GM12872 (cell line): ENCODE measurements around the gene NPC1.

ENCODE experiments used
- CTCF ChIP-seq: IDR thresholded peaks from 3 replicates; pipeline ENCODE4 v1.5.1; 2011; ENCODE audit warnings: low read depth, mild to moderate bottlenecking, low read length, moderate library complexity; ENCODE audit not compliant: insufficient read depth

The NPC1 gene

DNA sequence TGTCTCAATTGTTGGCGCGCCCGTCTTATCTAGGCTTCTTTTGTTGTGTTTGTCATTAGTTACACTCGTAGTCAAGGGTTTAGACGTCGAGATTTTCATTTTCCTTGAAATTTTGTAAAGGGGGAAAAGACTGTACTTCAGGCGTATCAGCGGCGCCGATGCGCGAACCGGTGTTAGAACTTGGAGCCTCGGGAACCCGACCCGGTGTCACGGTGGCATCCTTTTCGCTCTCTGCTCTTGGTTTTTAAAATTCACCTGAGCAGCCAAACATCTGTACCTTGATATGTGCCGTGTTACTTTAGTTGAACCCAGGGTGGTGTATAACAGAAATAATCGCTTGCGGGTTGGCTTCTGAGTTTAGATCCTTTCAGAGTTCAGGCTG, 82.4 kb downstream of the NPC1 start:
- no peak for TF ChIP-seq CTCF

- TF ChIP-seq CTCF: 0 out of 3 replicates have a peak, but pooled peaks have one; percentile 13
These were observed 83.0 kb downstream of the NPC1 start, which contains the start of gene RMC1 for GRCh38 chr18:23503038-23503962. Gene RMC1, plus strand, starts transcription at chr18:23503511. Its CDS starts 108 bp downstream, at chr18:23503619.

GRCh38 chr18:23502516-23503037, 83.7 kb downstream of the NPC1 start:
- no peak for TF ChIP-seq CTCF

DNA sequence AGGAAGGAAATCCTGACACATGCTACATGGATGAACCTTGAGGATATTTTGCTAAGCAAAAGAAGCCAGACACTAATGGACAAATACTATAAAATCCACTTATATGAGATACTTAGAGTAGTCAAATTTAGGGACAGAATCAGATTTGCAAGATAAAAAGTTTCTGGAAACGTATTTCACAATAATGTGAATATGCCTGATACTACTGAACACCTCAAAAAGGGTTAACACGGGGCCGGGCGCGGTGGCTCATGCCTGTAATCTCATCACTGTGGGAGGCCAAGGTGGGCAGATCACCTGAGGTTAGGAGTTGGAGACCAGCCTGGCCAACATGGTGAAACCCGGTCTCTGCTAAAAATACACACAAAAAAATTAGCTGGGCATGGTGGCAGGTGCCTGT, 84.7 kb downstream of the NPC1 start:
- TF ChIP-seq CTCF: no peak

GRCh38 chr18:23499291-23499781, 87.0 kb downstream of the NPC1 start:
- no peak for TF ChIP-seq CTCF

DNA sequence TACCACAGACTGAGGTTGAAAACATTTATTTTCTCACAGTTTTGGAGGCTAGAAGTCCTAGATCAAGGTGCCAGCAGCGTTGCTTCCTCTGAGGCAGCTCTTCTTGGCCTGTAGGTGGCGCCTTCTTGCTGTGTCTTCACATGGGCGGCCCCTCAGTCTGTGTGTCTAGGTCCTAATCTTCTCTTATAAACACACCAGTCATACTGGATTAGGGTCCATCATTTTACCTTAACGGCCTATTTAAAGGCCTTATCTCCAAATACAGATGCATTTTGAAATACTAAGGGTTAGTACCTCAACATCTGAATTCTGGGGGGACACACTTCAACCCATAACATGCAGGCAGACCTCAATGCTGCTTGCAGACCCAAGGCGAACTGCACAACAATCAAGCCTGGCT, 87.4 kb downstream of the NPC1 start:
- TF ChIP-seq CTCF: peak; percentile 96

- no peak for TF ChIP-seq CTCF
These were observed 88.2 kb downstream of the NPC1 start for GRCh38 chr18:23498117-23498516.
